ENCODE measurements around the gene SLC15A1.

DNA sequence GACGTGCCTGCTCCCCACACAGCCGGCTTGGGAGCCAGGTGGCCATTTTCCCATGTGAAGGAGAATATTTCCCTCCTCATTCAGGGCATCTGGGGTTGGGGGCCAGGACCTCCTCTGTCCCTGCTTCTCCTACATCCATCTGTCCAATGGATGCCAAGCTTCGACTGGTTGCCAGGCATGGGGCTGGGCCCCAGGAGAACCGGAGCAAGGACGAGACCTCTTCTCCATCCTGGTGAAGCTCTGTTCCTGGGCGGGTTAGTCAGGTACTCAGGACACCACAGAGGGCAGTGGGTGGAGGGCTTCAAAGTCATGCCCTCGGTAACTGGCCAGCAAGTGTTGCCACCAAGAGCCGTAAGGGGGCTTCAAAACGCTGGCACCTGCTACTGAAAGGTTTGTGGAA, 22.3 kb upstream of the SLC15A1 start:
- no peak for TF ChIP-seq POLR2AphosphoS5 (IDR thresholded peaks at IDR 0.05)
- TF ChIP-seq, protein P1, sequence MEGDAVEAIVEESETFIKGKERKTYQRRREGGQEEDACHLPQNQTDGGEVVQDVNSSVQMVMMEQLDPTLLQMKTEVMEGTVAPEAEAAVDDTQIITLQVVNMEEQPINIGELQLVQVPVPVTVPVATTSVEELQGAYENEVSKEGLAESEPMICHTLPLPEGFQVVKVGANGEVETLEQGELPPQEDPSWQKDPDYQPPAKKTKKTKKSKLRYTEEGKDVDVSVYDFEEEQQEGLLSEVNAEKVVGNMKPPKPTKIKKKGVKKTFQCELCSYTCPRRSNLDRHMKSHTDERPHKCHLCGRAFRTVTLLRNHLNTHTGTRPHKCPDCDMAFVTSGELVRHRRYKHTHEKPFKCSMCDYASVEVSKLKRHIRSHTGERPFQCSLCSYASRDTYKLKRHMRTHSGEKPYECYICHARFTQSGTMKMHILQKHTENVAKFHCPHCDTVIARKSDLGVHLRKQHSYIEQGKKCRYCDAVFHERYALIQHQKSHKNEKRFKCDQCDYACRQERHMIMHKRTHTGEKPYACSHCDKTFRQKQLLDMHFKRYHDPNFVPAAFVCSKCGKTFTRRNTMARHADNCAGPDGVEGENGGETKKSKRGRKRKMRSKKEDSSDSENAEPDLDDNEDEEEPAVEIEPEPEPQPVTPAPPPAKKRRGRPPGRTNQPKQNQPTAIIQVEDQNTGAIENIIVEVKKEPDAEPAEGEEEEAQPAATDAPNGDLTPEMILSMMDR (IDR thresholded peaks at IDR 0.05) = no peak
